AG04450 (cell line): ENCODE measurements around the gene IL36A. TPM values are rescaled to one million over a fixed set of nuclear protein-coding genes. Genes with fewer than 3 reads are reported as not detected.

Experiments
- CTCF ChIA-PET: fragments of 300-600, 350-600 bp; formaldehyde crosslinking; extraction: SDS; loops from one replicate; lab custom pipeline; 2022; ENCODE audit warnings: antibody characterized with exemption, inconsistent platforms; lab: Charles Lee
- POLR2A ChIA-PET: fragments of 350-600 bp; formaldehyde crosslinking; extraction: SDS; loops from one replicate; lab custom pipeline; 2021; ENCODE audit warnings: antibody characterized with exemption, inconsistent platforms; lab: Yijun Ruan, JAX
- DNase-seq: peaks from one replicate; pipeline ENCODE4 v3.0.0-alpha.2; 2011; ENCODE audit warnings: low read depth, low spot score
- H3K27ac ChIP-seq: one replicate; pipeline ENCODE4 v1.5.1; 2012; ENCODE audit warnings: low read depth, low read length, control low read depth
- H3K27me3 ChIP-seq: one replicate; pipeline ENCODE4 v1.6.0; 2012; ENCODE audit warnings: low read length; ENCODE audit not compliant: control insufficient read depth, insufficient read depth
- H3K4me3 ChIP-seq: 2 replicates; pipeline ENCODE4 v1.5.1; 2011; ENCODE audit warnings: mild to moderate bottlenecking, low read depth, low read length, control low read depth
- H3K9me3 ChIP-seq: 2 replicates; pipeline ENCODE4 v1.5.1; 2012; ENCODE audit warnings: low read length; ENCODE audit not compliant: control insufficient read depth, insufficient read depth
- CTCF ChIP-seq: IDR thresholded peaks from 2 replicates; pipeline ENCODE4 v1.5.1; 2011; ENCODE audit warnings: low read depth, low read length, control low read depth, inconsistent platforms
- polyA plus RNA-seq: library from polyadenylated mRNA; depleted of rRNA; stranded (reverse); fragments of >200 nt; gene quantifications from 2 replicates; pipeline ENCODE4 v1.2.3, GENCODE V29; 2011

IL36A gene
- polyA plus RNA-seq, 1 experiment = not detected

- Histone ChIP-seq H3K9me3 (no peaks in the 10 kb centered on the region), H3K4me3 (no peak overlapping the region), H3K27me3 (peaks cover 4% of the 10 kb centered on the region), H3K27ac (no peak overlapping the region)
- CTCF ChIA-PET = no interaction called here
- POLR2A ChIA-PET = no interaction called here
- no peak for TF ChIP-seq CTCF
- DNase-seq = no peak
These were observed 15.6 kb upstream of the IL36A start for GRCh38 chr2:112989611-112990010.

- no peak for DNase-seq
- H3K27me3 ChIP-seq = no peaks in the 10 kb centered on the region
- no peak overlapping the region for H3K4me3 ChIP-seq
- no peak for TF ChIP-seq CTCF
- ChIA-PET CTCF (no interaction called here), POLR2A (no interaction called here)
- H3K9me3 ChIP-seq = no peaks in the 10 kb centered on the region
- no peak overlapping the region for H3K27ac ChIP-seq
These were observed 11.4 kb upstream of the IL36A start for GRCh38 chr2:112993831-112994230.

- no peaks in the 10 kb centered on the region for H3K9me3 ChIP-seq
- TF ChIP-seq CTCF = no peak
- H3K27ac ChIP-seq = no peak overlapping the region
- no peak for DNase-seq
- no peak overlapping the region for H3K4me3 ChIP-seq
- ChIA-PET CTCF (no interaction called here), POLR2A (no interaction called here)
- H3K27me3 ChIP-seq = no peaks in the 10 kb centered on the region
These were observed 10.6 kb upstream of the IL36A start for GRCh38 chr2:112994648-112995047.

GRCh38 chr2:112995346-112995920 is 9.8 kb upstream of the IL36A start:
- Histone ChIP-seq H3K27me3 (no peaks in the 10 kb centered on the region), H3K27ac (no peak overlapping the region), H3K4me3 (no peak overlapping the region), H3K9me3 (no peaks in the 10 kb centered on the region)
- ChIA-PET CTCF (no interaction called here), POLR2A (no interaction called here)
- no peak for DNase-seq
- no peak for TF ChIP-seq CTCF

GRCh38 chr2:112996635-112997034 is 8.6 kb upstream of the IL36A start:
- DNase-seq = no peak
- no peaks in the 10 kb centered on the region for H3K27me3 ChIP-seq
- no peak for TF ChIP-seq CTCF

More at GRCh38 chr2:112996635-112997034, 8.6 kb upstream of the IL36A start:
- Histone ChIP-seq H3K9me3 (no peaks in the 10 kb centered on the region), H3K4me3 (no peak overlapping the region), H3K27ac (no peak overlapping the region)
- ChIA-PET CTCF (interaction anchor here (0.8 kb wide), 1 partner anchor 36 kb away, joined by 3 read pairs; no protein-coding TSS in a partner anchor), POLR2A (no interaction called here)
